ENCODE data around the gene MRPL18. TPM values are rescaled to one million over a fixed set of nuclear protein-coding genes. Genes with fewer than 3 reads are reported as not detected.
A peak's percentile ranks its signal among the peaks of the same experiment; 100 is the strongest.

The MRPL18 gene
- total and polyA plus RNA-seq, 2 of the 8 experiments (the other 6 are each of a cell fraction or from before 2014, with no cell fraction given): 58.7 to 79.8 TPM

DNA sequence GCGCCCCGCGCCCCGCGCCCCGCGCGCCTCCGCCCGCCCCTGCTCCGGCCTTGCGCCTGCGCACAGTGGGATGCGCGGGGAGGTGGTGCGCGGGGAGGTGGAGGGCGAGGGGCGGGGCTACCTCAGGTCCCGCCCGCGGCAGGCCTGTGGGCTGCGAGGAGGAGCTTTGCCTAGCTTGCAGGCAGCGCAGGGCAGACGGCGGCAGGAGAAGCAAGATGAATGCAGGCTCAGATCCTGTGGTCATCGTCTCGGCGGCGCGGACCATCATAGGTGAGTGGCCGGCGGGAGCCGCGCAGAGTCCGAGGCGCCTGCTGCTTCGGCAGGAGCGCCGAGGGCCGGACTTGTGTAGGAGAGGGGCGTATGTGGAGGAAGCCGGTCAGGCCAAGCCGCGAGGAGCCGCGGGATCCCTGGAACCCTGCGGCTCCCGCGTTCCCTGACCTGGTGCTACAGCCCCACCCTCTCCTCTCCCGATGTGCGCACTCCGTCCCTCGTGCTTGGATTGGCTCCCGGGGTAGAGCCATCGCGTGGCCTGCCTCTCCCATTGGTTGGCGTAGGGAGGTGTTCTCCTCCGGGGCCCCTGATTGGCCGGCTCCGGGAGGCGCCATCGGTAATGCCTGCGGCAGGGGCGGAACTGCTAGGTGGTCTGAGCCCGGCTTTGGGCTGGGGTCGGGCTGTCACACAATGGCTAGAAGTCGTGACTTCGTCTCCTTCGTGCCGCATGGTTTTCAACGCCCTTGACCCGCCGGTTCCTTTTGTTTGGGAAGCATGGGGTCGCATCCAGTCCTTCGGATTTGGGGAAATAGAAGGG, 28.2 kb upstream of the MRPL18 start, which contains the start of gene ACAT2 (continued):
- TF ChIP-seq TCF12 (IDR thresholded peaks at IDR 0.05; ENCODE audit: low read depth, low read length) (no peak), HDAC6 (IDR thresholded peaks at IDR 0.05; ENCODE audit: low read depth, low read length) (no peak), CEBPB (IDR thresholded peaks at IDR 0.05; ENCODE audit: low read depth, low read length) (no peak), BCL11A (IDR thresholded peaks at IDR 0.05; ENCODE audit: low read depth in 2 of 2, low read length in 2 of 2) (no peak), JUN (IDR thresholded peaks at IDR 0.05; ENCODE audit: low read depth, low read length) (no peak), RBBP5 (IDR thresholded peaks at IDR 0.05; ENCODE audit: borderline replicate concordance, low read depth, low read length) (peak; percentile 68; the same call in 1 of the 2 replicates), CHD2 (IDR thresholded peaks at IDR 0.05; ENCODE audit: low read length) (peak; percentile 77), EZH2 (IDR thresholded peaks at IDR 0.05; ENCODE audit: low read depth, low read length, severe bottlenecking) (no peak), RNF2 (IDR thresholded peaks at IDR 0.05; ENCODE audit: borderline replicate concordance, low read depth, low read length, missing control alignments, poor library complexity, severe bottlenecking) (no peak), SRF (IDR thresholded peaks at IDR 0.05; ENCODE audit: low read depth, low read length) (no peak), JUND (IDR thresholded peaks at IDR 0.05; ENCODE audit: low read length) (no peak), GABPA (IDR thresholded peaks at IDR 0.05; ENCODE audit: borderline replicate concordance, insufficient read depth, low read length) (no peak), RAD21 (IDR thresholded peaks at IDR 0.05 in 1 of 2, conservative IDR thresholded peaks at IDR 0.05 in 1 of 2; ENCODE audit: low read depth in 2 of 2, low read length in 2 of 2) (no peak), CBX5 (IDR thresholded peaks at IDR 0.05; ENCODE audit: low read depth, low read length) (no peak), CBX8 (IDR thresholded peaks at IDR 0.05; ENCODE audit: borderline replicate concordance, low read depth, low read length) (no peak), TEAD4 (IDR thresholded peaks at IDR 0.05; ENCODE audit: low read depth, low read length) (no peak), PHF8 (conservative IDR thresholded peaks at IDR 0.05; ENCODE audit: low read depth, low read length) (peak; percentile 96), EP300 (IDR thresholded peaks at IDR 0.05; ENCODE audit: borderline replicate concordance in 1 of 2, low read depth in 2 of 2, low read length in 2 of 2) (no peak), ASH2L (IDR thresholded peaks at IDR 0.05; ENCODE audit: low read length) (peak; percentile 80), TAF1 (IDR thresholded peaks at IDR 0.05; ENCODE audit: low read depth, low read length) (peak; percentile 82)
- TF ChIP-seq, protein P1, sequence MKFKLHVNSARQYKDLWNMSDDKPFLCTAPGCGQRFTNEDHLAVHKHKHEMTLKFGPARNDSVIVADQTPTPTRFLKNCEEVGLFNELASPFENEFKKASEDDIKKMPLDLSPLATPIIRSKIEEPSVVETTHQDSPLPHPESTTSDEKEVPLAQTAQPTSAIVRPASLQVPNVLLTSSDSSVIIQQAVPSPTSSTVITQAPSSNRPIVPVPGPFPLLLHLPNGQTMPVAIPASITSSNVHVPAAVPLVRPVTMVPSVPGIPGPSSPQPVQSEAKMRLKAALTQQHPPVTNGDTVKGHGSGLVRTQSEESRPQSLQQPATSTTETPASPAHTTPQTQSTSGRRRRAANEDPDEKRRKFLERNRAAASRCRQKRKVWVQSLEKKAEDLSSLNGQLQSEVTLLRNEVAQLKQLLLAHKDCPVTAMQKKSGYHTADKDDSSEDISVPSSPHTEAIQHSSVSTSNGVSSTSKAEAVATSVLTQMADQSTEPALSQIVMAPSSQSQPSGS (IDR thresholded peaks at IDR 0.05; ENCODE audit: low read length): no peak
- TF ChIP-seq, protein P2, sequence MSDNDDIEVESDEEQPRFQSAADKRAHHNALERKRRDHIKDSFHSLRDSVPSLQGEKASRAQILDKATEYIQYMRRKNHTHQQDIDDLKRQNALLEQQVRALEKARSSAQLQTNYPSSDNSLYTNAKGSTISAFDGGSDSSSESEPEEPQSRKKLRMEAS (IDR thresholded peaks at IDR 0.05): peak; percentile 62; the same call in 1 of the 2 replicates

Data from H1 (cell line).